SK-N-SH (cell line): Measurements from ENCODE around the gene FGGY.

ENCODE experiments used
- CHD2 ChIP-seq: fragments of 150-350 bp; IDR thresholded peaks from 2 replicates; pipeline ENCODE4 v1.6.1; 2018; ENCODE audit warnings: low read length; ENCODE audit not compliant: partially characterized antibody
- EP300 ChIP-seq, 2 experiments: IDR thresholded peaks; 2 replicates each; pipeline versions ENCODE4 v1.4.0 to v1.6.1; 2012; ENCODE audit warnings: borderline replicate concordance in 1 of 2, low read depth in 1 of 2, low read length in 1 of 2
- FOXM1 ChIP-seq: IDR thresholded peaks from 2 replicates; pipeline ENCODE4 v1.4.0; 2012; ENCODE audit warnings: low read depth, mild to moderate bottlenecking
- POLR2AphosphoS5 ChIP-seq: IDR thresholded peaks from 2 replicates; pipeline ENCODE4 v1.6.1; 2012; ENCODE audit warnings: low read depth, low read length
- RAD21 ChIP-seq: IDR thresholded peaks from 2 replicates; pipeline ENCODE4 v1.6.1; 2012; ENCODE audit warnings: mild to moderate bottlenecking, low read length
- RFX5 ChIP-seq: IDR thresholded peaks from 2 replicates; pipeline ENCODE4 v1.6.1; 2012; ENCODE audit warnings: mild to moderate bottlenecking, improper control_type of control experiment, low read length
- RXRA ChIP-seq: IDR thresholded peaks from 2 replicates; pipeline ENCODE4 v1.4.0; 2012; ENCODE audit warnings: low read depth, mild to moderate bottlenecking, borderline replicate concordance
- TAF1 ChIP-seq: IDR thresholded peaks from 2 replicates; pipeline ENCODE4 v1.6.1; 2012; ENCODE audit warnings: low read depth, mild to moderate bottlenecking, low read length, moderate library complexity, borderline replicate concordance
- TEAD4 ChIP-seq: IDR thresholded peaks from 2 replicates; pipeline ENCODE4 v1.4.0; 2012; ENCODE audit warnings: mild to moderate bottlenecking, borderline replicate concordance; ENCODE audit not compliant: insufficient read depth
- YY1 ChIP-seq: IDR thresholded peaks from 2 replicates; pipeline ENCODE4 v1.4.0; 2012; ENCODE audit warnings: low read depth, mild to moderate bottlenecking
- TF ChIP-seq, protein P1 (sequence below): fragments of 200-600 bp; sonication (generic); IDR thresholded peaks from 2 replicates; pipeline ENCODE4 v1.6.1; 2017; ENCODE audit warnings: antibody characterized with exemption, mild to moderate bottlenecking, moderate library complexity
- TF ChIP-seq, protein P2 (sequence below): IDR thresholded peaks from 2 replicates; pipeline ENCODE4; 2012

DNA sequence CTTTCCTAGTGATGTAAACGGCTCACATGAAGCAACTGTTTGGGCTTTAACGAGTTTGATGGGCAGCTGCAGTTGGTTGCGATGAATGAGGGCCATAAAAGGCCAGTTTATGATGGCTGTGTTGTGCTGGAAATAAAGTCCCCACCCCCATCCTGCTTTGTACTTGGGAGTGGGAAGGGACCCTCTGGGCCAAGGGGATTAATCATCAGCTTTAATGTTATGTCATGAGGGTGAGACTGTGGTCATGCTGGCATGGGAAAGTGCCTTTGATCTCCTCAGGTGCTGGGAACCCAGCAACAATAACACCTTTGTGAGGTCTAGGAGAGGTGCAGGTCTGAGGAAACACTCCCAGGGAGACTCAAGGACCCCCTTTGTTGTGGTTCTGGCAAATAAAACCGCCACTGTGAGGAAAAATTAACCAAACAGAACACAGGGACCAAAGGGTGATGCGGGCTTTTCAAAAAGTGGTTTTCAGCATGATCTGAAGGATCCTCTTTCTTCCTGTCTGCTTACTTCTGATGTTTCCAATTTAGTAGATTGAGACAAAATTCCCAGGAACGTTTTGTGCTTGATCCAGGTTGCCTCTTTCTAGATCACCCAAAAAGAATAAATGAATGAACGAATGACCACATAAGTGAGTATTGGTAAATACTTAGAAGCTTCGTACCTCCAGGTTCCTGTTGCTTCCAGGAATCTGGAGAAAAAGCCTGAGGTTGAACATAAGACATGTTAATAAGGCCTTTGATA, 260.1 kb downstream of the FGGY start:
- TF ChIP-seq, protein P1, sequence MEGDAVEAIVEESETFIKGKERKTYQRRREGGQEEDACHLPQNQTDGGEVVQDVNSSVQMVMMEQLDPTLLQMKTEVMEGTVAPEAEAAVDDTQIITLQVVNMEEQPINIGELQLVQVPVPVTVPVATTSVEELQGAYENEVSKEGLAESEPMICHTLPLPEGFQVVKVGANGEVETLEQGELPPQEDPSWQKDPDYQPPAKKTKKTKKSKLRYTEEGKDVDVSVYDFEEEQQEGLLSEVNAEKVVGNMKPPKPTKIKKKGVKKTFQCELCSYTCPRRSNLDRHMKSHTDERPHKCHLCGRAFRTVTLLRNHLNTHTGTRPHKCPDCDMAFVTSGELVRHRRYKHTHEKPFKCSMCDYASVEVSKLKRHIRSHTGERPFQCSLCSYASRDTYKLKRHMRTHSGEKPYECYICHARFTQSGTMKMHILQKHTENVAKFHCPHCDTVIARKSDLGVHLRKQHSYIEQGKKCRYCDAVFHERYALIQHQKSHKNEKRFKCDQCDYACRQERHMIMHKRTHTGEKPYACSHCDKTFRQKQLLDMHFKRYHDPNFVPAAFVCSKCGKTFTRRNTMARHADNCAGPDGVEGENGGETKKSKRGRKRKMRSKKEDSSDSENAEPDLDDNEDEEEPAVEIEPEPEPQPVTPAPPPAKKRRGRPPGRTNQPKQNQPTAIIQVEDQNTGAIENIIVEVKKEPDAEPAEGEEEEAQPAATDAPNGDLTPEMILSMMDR = no peak
- TF ChIP-seq CHD2 = no peak
- TF ChIP-seq RFX5 = no peak
- TF ChIP-seq YY1 = no peak
- TF ChIP-seq, protein P2, sequence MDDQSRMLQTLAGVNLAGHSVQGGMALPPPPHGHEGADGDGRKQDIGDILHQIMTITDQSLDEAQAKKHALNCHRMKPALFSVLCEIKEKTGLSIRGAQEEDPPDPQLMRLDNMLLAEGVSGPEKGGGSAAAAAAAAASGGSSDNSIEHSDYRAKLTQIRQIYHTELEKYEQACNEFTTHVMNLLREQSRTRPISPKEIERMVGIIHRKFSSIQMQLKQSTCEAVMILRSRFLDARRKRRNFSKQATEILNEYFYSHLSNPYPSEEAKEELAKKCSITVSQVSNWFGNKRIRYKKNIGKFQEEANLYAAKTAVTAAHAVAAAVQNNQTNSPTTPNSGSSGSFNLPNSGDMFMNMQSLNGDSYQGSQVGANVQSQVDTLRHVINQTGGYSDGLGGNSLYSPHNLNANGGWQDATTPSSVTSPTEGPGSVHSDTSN = no peak
- TF ChIP-seq TAF1 = no peak
- TF ChIP-seq POLR2AphosphoS5 = no peak
- TF ChIP-seq FOXM1 = no peak
- TF ChIP-seq TEAD4 = no peak
- no peak for TF ChIP-seq EP300 (IDR thresholded peaks at IDR 0.05; ENCODE audit: borderline replicate concordance in 1 of 2, low read depth in 1 of 2, low read length in 1 of 2)
- no peak for TF ChIP-seq RXRA
- no peak for TF ChIP-seq RAD21
